GM18502 (cell line): ENCODE data around the gene DUSP8.

ENCODE experiments used
- ATAC-seq: cut with Tn5 transposase; IDR thresholded peaks from one replicate; pipeline ENCODE4 v1.9.1; 2021; ENCODE audit warnings: mild to moderate bottlenecking; ENCODE audit not compliant: unreplicated experiment, poor library complexity

Gene DUSP8

DNA sequence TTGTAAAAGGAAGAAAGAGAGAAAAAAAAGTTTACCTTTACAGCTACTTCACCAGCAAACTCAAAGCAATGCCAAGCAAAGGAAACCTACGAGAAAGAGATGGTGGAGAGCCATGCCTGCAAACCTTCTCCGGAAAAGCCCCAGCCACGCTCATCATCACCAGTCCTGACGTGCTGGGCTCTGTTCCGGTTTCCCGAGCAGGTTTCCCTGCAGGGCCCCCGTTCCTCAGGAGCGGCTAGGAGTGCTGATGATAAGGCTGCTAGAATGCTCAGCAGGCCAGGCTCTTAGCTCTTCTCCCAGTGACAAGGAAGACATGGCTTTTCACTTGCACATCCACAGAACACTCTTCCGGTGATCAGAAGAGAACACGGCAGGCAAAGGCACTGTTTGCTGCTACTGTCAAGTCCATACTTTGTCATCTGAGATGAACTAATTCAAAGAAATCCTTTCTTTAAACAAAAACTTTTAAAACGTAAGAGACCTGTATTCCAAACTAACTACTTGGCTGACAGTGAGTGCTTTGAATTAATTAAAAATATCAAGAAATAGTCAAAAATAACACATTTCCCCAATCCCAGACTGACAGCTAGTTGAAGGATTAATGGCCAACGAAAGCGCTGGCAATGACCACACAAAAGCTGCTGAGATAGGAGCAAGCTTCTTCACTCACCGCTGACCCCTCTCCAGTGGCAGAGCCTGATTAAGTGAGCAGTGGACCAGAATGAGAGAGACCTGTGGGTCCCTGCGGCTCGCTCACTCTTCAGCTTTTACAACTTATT is 35.8 kb downstream of the DUSP8 start:
- no peak for ATAC-seq

DNA sequence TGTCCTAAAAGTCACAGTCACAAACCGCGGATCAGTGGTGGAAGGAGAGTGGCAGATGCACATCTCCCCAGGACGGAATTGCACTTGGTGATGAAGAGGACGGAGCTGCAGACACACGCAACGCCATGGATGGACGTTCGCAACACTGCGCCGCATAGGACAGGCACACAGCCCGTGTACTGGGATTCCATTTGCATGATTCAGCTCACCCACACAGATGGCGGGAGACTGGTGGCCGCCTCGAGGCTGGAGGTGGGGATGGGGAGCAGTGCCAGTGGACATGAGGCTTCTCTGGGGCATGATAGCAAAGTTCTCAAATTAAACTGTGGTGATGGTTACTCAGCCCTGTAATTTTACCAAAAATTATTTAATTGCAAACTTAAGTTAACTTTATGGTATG is 37.4 kb downstream of the DUSP8 start:
- no peak for ATAC-seq

DNA sequence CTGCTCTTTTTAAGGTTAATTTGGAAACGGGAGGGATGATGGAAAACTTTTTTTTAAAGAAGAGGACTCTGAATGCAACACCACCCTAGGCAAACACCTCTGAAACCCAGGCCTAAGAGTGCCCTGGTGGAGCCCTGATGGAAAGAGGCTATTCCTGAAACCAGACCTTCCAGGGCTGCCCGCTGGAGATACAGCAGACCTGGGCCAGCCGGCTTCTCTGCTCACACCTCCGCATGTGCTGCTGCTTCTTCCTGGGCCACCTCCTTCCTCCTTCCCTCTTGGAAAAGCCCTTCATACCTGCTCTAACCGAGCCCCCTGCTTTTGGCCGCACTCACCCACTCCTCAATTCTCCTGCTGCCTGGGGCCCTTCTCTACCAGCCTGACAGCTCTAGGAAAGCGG is 37.9 kb downstream of the DUSP8 start:
- no peak for ATAC-seq

DNA sequence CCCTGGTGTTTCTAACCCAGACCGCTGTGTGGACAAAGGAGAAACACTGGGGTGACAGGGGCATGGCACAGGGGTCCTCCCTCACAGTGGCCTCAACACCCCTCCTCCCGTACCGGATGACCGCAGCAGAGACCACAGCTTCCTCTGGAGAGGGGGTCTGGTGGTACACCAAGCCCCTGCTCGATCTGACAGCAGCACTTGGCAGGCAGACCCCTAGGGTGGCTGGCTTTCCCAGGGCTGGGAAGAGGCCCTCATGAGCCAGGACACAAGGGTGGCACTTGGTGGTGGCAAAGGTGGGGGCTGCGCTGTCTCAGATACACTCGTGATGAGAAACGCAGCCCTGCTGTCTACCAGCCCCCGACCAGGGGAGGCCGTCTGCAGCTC is 38.7 kb downstream of the DUSP8 start:
- ATAC-seq: no peak

DNA sequence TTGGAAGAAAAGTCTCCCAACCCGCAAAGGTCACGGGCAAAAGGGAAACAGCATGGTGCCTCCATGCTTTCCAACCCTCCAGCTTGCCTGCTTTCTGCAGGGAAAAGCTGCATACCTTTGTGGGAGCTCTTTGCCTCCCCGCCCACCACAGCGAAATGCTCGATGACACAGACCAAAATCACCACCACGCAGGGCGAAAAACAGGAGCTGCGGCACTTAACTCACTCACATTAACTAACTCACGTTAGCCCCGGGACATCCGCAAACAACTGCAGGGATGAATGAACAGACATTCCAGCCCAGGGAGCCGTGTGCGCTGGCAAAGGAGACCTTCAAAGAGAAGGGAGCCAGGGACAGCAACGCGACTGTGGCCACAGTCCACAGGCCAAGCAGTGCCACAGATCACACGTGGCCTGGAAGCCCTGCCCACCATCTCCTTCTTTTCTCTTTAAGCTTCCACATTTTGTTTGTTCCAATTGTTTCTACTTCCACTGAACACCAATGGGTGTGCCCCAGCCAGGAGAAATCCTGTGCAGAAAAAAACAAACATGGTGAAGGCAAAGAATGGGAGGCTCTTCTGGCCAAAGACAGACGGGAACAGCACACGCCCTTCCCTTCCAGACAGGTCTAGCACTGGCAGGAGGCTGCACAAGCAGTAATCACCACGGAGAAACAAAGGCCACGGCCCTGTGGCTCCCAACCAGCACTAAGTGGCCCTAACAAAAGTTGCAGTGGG is 39.3 kb downstream of the DUSP8 start:
- no peak for ATAC-seq

DNA sequence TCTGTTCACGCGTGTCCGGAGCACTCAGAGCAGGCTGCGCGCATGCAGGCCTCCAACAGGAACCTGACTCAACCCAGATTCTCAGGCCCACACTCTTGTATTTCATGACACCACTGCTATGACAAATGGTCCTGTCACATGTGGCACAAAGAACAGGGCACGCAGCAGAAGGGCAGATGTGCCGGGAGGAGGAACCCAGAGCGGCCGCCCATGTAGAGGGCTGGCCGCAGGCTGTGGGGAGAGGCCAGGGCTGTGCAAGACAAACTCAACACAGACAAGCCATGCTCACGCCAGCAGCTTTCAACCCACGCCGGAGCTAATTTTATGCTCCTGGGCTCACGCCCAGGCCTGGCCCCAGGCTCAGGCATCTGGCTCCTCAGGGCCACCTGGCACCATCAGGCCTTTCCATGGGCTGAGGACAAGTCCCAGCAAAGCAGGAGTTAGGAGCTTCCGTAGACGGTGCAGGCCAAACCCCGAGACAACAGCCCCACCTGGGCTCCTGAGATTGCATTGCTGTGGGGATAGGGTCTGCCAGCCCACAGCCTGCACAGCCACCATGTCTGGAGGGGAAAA is 40.0 kb downstream of the DUSP8 start:
- no peak for ATAC-seq

DNA sequence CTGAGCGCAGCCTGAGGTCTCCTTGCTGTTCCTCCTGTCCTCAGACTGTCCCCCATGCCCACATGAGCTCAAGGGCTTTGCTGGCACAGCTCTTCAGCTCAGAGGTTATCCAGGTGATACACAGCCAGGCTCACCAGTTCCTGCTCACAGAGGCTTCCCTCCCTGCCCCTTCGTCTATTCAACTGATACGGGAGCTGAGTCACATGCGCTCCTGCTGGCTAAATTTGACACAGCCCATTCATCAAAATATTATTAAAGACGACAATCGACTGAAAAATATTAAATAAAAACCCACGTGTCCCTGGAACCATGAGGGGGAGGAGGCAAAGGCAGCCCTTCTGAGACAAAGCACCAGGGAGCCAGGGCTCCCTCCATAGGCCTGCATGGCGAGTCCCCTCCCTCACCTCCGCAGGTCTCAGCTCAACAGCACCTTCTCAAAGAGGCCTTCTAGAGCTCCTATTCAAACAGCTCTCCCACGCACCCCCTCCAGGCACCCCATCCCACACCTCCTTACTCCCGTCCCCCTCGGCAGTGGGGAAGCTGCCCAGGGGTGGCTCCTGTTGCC is 40.5 kb downstream of the DUSP8 start:
- no peak for ATAC-seq

DNA sequence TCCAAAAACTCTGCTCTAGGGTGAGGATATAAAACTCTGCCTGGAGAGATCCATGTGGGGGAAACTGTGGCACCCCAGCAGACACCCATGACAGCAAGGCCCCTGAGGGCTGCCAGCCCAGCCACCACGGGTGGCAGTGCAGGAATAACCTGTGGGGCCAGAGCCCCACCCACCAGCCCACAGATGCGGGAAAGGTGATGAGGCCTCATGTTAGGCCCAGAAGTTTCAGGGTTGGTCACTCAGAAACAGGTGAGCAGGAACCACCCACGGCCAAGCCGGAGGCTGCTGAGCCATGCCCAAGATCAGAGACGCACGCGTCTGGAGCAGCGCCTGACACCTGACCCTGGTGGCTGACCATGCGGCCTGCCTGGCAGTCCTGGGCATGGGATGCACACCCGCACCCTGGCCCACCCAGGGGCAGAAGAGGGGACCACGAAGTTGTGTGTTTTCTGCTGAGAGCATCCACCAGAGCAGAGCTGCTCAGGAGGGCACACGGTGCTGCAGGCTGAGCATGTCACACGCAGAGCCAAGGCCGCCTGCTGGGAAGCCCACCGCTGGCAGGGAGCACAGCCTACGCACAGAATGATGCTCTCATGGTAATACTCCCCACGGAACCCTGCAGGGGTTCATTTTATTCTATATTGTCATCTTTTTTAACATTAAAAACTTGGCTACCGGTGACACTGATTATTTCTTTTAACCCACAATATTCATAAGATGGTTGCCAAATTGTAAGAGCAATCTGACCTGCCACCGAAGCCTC is 41.2 kb downstream of the DUSP8 start:
- no peak for ATAC-seq

DNA sequence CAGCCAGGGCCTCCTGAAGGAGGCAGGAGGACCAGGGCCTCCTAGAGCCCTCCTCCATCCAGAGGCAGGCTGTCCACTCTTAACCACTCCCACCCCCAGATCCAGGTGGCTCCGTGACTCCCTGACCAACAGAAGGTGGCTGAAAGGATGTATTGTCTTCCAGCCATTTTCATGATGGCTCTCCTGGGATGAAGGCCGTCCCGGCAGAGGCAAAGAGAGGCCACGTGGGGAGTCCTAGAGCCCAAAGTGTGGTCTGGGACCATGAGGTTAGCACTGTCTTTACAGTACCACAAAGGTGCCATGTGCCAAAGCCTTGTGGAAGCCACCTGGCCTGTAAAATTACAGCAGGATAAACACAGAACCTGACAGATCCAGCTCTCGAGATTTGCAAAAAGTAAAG is 42.3 kb downstream of the DUSP8 start:
- ATAC-seq: no peak

DNA sequence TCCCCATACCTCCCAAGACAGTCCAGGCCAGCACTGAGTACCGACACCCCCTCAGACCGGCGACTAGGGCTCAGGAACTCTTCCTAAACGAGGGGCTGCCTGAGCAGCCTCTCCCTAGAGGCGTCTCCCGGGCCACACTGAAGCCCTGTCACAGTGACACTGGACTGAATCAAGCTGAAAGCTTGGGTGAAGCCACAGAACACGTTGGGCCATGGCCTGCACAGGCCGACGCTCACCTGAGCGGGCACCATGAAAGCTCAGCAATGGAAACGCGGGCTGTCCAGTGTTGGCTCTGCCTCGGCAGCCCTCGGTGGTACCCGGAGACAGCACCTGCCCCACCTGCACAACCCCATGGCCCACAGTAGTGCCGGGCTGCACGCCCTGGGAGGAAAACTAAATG is 42.8 kb downstream of the DUSP8 start:
- ATAC-seq: no peak

DNA sequence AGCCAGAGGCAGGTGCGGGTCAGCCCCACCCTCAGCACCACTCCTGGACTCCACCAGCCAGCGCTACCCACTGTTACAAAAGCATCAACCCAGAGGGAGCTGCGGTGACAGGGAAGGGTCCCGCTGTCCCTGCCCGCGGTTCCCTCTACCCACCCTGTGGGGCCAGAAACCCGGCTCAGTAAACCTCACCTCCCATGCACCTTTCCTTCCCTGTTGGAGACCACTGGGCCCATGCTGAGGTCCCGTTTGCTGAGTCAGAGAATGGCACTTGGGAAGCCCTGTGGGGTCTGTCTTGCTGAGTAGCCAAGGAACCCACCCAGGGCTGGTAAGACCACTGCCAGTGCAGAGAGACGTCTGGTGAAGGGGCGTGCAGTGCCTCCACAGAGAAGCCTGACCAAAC is 43.4 kb downstream of the DUSP8 start:
- ATAC-seq: no peak

DNA sequence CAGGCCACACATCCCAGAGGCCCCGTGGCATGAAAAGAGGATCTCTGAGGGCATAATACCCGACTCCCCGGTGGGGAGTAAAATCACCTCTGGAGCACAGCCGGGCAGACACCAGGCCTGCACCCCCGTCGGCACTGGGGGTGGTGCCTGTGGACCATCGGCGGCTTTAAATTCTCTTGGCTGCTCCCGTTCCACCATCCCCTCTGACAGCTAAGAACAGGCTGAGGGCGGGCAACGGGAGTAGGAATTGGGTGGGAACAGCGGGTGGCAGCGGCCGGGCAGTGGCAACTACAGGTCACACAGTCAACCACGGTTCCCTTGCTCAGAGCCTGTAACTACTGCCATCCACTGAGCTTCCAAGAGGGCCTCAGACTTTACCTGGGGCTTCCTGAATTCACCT is 45.3 kb downstream of the DUSP8 start:
- ATAC-seq: no peak

DNA sequence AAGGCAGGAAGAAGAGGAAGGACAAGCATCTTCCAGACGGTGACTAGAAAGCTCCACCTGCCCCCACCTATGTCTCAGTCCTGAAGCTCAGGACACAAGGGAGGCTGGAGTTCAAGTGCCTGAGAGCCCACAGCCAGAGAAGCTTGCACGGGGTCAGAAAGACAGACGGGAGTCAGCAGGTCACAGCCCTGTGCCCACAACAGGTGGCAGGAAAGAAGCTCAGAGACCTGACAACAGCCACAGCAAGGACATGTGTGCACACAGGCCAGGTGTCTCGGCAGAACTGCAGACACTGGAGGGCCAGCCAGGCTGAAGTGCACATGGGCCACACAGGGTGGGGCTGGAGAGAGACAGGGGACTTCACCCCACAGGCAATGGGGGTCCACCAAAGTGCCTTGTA is 48.3 kb downstream of the DUSP8 start:
- ATAC-seq: no peak

DNA sequence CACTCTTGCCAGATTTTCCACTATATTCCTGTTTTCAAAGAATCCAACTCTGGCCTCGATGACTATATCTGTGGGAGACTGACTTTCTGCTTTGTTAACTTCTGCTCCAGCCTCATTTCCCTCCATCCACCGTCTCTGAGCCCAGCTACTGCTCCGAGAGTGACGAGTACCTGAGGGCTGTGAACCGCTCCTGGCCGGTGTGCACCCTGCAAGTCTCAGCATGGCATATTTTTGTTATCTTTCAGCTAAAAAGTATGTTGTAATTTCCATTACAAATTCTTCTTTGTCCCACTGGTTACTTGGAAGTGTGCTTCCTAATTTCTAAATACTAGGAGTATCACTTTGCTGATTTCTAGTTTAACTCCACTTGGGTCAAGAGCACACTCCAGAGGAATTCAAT is 49.0 kb downstream of the DUSP8 start:
- ATAC-seq: no peak

DNA sequence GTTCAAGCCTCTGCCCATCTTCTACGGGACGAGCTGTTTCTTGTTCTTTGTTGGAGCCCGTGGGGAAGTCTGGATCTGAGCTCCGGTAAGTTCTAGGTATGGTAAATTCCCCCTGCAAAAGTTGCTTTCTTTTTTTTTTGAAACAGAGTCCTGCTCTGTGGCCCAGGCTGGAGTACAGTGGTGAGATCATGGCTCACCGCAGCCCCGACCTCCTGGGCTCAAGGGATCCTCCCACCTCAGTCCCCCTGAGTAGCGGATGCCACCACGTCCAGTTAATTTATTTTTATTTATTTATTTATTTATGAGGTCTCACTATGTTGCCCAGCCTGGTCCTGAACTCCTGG is 50.0 kb downstream of the DUSP8 start:
- ATAC-seq: peak; percentile 53

DNA sequence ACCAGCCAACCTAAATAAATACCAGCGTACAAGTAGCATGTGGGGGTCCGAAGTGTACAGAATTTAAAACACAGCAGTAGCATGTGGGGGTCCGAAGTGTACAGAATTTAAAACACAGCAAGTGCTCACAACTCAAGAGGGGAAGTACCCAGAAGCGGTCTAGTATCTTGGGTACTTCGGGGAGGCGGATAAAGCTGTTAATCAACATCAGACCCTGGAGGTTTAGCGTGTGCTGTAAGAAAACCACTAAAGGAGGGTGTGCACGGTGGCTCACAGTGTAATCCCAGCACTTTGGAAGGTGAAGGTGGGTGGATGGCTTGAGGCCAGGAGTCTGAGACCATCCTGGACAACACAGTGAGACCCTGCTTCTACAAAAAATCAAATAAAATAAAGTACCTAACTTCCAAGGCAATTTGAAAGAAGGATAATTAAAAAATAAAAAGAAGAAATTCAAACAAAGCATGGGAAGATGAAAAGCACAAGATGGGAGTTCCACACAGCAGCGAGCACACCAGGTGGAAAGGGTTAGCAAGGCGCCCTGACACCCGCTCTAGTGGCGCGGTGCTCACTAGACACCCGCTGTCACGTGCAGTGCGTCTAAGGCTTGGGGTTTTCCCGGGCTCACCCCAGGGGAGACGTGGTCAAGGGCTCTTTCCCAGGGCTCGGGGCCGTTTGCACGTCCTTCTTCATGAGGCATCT is 50.5 kb downstream of the DUSP8 start:
- peak; percentile 91 for ATAC-seq

DNA sequence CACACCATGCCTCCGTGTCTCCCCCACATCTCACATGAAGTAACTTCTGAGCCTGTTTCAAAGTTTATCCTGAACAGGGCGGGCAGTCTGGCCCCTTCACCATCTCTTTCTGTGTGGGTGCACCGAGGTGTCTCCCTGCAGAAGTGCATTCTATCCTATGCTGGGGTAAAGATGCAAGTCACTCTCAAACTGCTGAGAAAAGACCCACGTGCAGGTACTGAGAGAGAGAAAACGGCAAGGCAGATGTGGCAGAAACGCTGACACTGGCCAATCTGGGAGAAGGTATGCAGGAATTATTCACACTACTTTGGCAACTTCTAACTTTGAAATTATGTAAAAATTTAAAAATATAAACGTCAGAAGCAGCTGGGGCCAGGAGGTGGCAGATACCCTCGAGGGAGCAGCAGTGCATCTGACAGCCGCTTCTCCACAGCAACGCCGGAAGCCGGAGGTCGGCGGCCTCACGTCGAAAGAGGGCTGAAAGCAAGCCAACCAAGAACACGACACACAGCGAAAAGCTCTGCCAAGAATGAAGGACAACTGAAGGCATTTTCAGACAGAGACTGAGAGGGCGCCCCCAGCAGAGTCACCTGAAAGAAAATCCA is 51.3 kb downstream of the DUSP8 start:
- no peak for ATAC-seq

DNA sequence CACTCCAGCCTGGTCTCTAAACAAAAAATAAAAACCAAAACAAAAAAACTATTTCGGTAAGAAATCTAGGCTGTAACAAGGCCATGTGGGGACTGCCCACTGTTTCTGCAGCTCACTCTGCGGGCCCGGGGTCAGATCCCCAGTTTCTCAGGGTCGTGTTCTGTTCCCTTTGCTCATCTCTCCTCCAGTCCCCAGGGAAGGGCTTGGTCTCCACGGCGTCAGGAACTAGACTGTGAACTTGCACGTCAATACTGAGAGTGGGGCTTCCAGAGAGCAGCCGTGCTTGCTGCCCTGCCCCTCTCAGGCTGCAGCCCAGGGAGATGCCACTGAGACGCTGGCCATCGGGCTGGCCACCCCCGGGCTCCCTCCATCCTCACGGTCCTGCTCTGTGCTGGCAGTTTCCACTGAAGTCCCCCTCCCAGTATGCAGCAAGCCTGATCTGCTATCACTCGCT is 51.8 kb downstream of the DUSP8 start:
- ATAC-seq: no peak
